Endothelial cell of umbilical vein (primary cell): ENCODE results near the gene H19. TPM values are rescaled to one million over a fixed set of nuclear protein-coding genes. Genes with fewer than 3 reads are reported as not detected.

ENCODE experiments used
- BruUV-seq: library from RNA; stranded (reverse); fragments of 400-500 nt; replicated peaks from 2 replicates; lab custom pipeline; 2021; lab: Mats Ljungman, UMichigan
- CTCF ChIA-PET: fragments of 300-600, 350-600 bp; sonication (Branson Sonifier 250); formaldehyde crosslinking; loops from one replicate; lab custom pipeline; 2021; ENCODE audit warnings: antibody characterized with exemption, inconsistent platforms; lab: Charles Lee
- POLR2A ChIA-PET: fragments of 300-600, 350-600 bp; sonication (Branson Sonifier 250); formaldehyde crosslinking; loops from one replicate; lab custom pipeline; 2021; ENCODE audit warnings: antibody characterized with exemption, inconsistent platforms; lab: Charles Lee
- DNase-seq: peaks from one replicate; pipeline ENCODE4 v3.0.0-alpha.2; 2011; ENCODE audit warnings: low read depth, low spot score
- FAIRE-seq: peaks from 2 replicates; lab custom pipeline; 2011; peaks lifted over from hg19 to GRCh38; lab: Jason Lieb, UNC
- H2AFZ ChIP-seq: 2 replicates; pipeline ENCODE4 v1.6.0; 2012; ENCODE audit warnings: low read depth, low read length, control low read depth, inconsistent platforms
- H3K27ac ChIP-seq: 2 replicates; pipeline ENCODE4 v1.5.1; 2011; ENCODE audit warnings: low read depth, mild to moderate bottlenecking, control low read depth, low read length, moderate library complexity; ENCODE audit not compliant: insufficient read depth
- H3K27me3 ChIP-seq, 2 experiments: 2 replicates each; pipeline versions ENCODE4 v1.6.0 to v1.6.1; 2011; ENCODE audit warnings: low read length in 2 of 2, mixed read lengths in 1 of 2; ENCODE audit not compliant: control insufficient read depth in 2 of 2, insufficient read depth in 2 of 2
- H3K36me3 ChIP-seq, 2 experiments: 2 replicates in 1 of 2; 3 replicates in 1 of 2; pipeline ENCODE4 v1.5.1; 2011; ENCODE audit warnings: low read length in 2 of 2, mild to moderate bottlenecking in 1 of 2, moderate library complexity in 1 of 2; ENCODE audit not compliant: control insufficient read depth in 2 of 2, insufficient read depth in 2 of 2; ENCODE audit errors: extremely low read depth in 1 of 2
- H3K4me1 ChIP-seq: 3 replicates; pipeline ENCODE4 v1.5.1; 2011; ENCODE audit warnings: mild to moderate bottlenecking, low read length; ENCODE audit not compliant: control insufficient read depth, insufficient read depth; ENCODE audit errors: extremely low read depth
- H3K4me2 ChIP-seq: 2 replicates; pipeline ENCODE4 v1.6.1; 2011; ENCODE audit warnings: low read length, control low read depth, mixed read lengths; ENCODE audit not compliant: insufficient read depth
- H3K4me3 ChIP-seq, 3 experiments: fragments of 200-600 bp in 1 of 3; sonication (generic), shearing (Covaris generic) in 1 of 3; replicated peaks in 1 of 3; 2 replicates each; pipeline ENCODE4 v1.5.1; 2011 to 2016; ENCODE audit warnings: control low read depth in 3 of 3, low read length in 3 of 3, mild to moderate bottlenecking in 2 of 3, inconsistent platforms in 1 of 3, low read depth in 1 of 3, moderate library complexity in 1 of 3; ENCODE audit not compliant: insufficient read depth in 1 of 3
- H3K79me2 ChIP-seq: 2 replicates; pipeline ENCODE4 v1.6.0; 2012; ENCODE audit warnings: low read length, inconsistent platforms; ENCODE audit not compliant: control insufficient read depth, insufficient read depth
- H3K9ac ChIP-seq: replicated peaks from 2 replicates; pipeline ENCODE3; 2011; ENCODE audit warnings: low read length, control low read depth; ENCODE audit not compliant: insufficient read depth; ENCODE audit errors: extremely low read depth
- H3K9me1 ChIP-seq: replicated peaks from 3 replicates; pipeline ENCODE4 v1.6.0; 2011; ENCODE audit warnings: mild to moderate bottlenecking, low read length; ENCODE audit not compliant: control insufficient read depth, insufficient read depth; ENCODE audit errors: extremely low read depth
- H3K9me3 ChIP-seq: replicated peaks from 2 replicates; pipeline ENCODE4 v1.5.1; 2012; ENCODE audit warnings: low read length, inconsistent platforms; ENCODE audit not compliant: control insufficient read depth, insufficient read depth
- H4K20me1 ChIP-seq: replicated peaks from 2 replicates; pipeline ENCODE3; 2011; ENCODE audit warnings: mild to moderate bottlenecking, low read length; ENCODE audit not compliant: control insufficient read depth, insufficient read depth; ENCODE audit errors: extremely low read depth
- EZH2 ChIP-seq: IDR thresholded peaks from 2 replicates; pipeline ENCODE4 v1.6.1; 2012; ENCODE audit warnings: borderline replicate concordance, low read depth, mild to moderate bottlenecking, moderate library complexity, low read length, inconsistent platforms; ENCODE audit not compliant: severe bottlenecking
- FOS ChIP-seq: IDR thresholded peaks from 2 replicates; pipeline ENCODE4 v1.6.1; 2011; ENCODE audit warnings: mild to moderate bottlenecking, low read length, moderate library complexity, borderline replicate concordance; ENCODE audit not compliant: insufficient read depth
- GATA2 ChIP-seq: IDR thresholded peaks from 2 replicates; pipeline ENCODE4 v1.7.0; 2011; ENCODE audit warnings: low read depth, mild to moderate bottlenecking, moderate library complexity, mixed read lengths, low read length; ENCODE audit not compliant: insufficient read length, insufficient read depth
- JUN ChIP-seq: IDR thresholded peaks from 2 replicates; pipeline ENCODE4 v1.6.1; 2011; ENCODE audit warnings: borderline replicate concordance, low read depth; ENCODE audit not compliant: insufficient read length, insufficient read depth
- MYC ChIP-seq: IDR thresholded peaks from one replicate; pipeline ENCODE4 v1.6.1; 2011; ENCODE audit warnings: mild to moderate bottlenecking, low read depth, low read length
- POLR2A ChIP-seq: IDR thresholded peaks from 2 replicates; pipeline ENCODE4 v1.6.1; 2012; ENCODE audit warnings: low read depth, mild to moderate bottlenecking, control low read depth, low read length
- POLR2AphosphoS5 ChIP-seq: IDR thresholded peaks from 2 replicates; pipeline ENCODE4 v1.6.1; 2012; ENCODE audit warnings: low read depth, mild to moderate bottlenecking, control low read depth, low read length, moderate library complexity; ENCODE audit not compliant: insufficient read depth
- dilution Hi-C: fragments of 300-500 bp; cut with MboI; formaldehyde crosslinking; loops from one replicate; pipeline ENCODE4 v1.15.0; 2019; ENCODE audit warnings: low sequenced_read_pairs; ENCODE audit not compliant: extremely low pct_ligation_motif_present
- intact Hi-C: fragments of 100-400 bp; cut with micrococcal nuclease; formaldehyde crosslinking; loops from one replicate; pipeline ENCODE4 v1.10.0; 2022
- polyA plus RNA-seq, 4 experiments: library from polyadenylated mRNA; depleted of rRNA in 3 of 4; stranded (reverse) in 3 of 4; unstranded in 1 of 4; fragments of >200 nt; gene quantifications; 2 replicates each; pipeline versions ENCODE4 v1.2.1 to v1.2.3, GENCODE V29; 2011 to 2012; ENCODE audit warnings: missing spikeins in 1 of 4
- total RNA-seq: library from RNA; stranded (reverse); gene quantifications from 2 replicates; pipeline ENCODE4 v1.2.3, GENCODE V29; 2021
- TF ChIP-seq, protein P1 (sequence below), 2 donors: IDR thresholded peaks; 1 replicate in 1 of 2; 2 replicates in 1 of 2; pipeline ENCODE4 v1.5.1; 2011; ENCODE audit warnings: low read length in 2 of 2, mild to moderate bottlenecking in 2 of 2, moderate library complexity in 2 of 2, control low read depth in 1 of 2, inconsistent platforms in 1 of 2, low read depth in 1 of 2; ENCODE audit not compliant: insufficient read depth in 1 of 2; ENCODE audit errors: extremely low read depth in 1 of 2
- TF ChIP-seq, protein P2 (sequence below): IDR thresholded peaks from 2 replicates; pipeline ENCODE4 v1.6.1; 2011; ENCODE audit not compliant: insufficient read depth, insufficient read length

The H19 gene
- total and polyA plus RNA-seq, 2 donors (not counting 3 experiments of a cell fraction or from before 2014, with no cell fraction given) = 0.21 to 3.2 TPM

DNA sequence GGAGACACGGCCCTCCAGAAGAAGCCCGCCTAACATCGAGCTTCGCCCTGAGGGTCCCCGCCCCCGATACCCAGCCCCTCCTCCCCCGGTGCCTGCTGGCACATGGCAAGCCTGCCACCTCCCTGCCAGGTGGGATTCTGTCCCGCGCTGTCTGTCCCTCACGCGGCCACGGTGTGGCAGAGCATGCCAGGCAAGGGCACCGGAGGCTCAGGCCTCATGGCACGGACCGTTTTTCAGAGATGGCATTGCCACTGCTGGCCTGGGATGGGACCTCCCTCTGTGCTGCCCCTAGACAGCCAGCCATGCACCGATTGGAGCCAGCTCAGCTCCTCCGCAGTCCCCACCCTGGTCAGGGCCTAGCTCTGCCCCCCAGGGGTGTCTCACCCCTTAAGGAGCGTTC is 31.1 kb downstream of the H19 start:
- H3K9me1 ChIP-seq = no peaks in the 10 kb centered on the region
- no peak overlapping the region for H3K4me3 ChIP-seq
- no peak overlapping the region for H3K27ac ChIP-seq
- no peaks in the 10 kb centered on the region for H4K20me1 ChIP-seq
- BruUV-seq = no TSS peak
- H2AFZ ChIP-seq = no peak overlapping the region
- no peaks in the 10 kb centered on the region for H3K27me3 ChIP-seq
- intact Hi-C loops = no loop called here
- no peaks in the 10 kb centered on the region for H3K4me1 ChIP-seq
- no peak overlapping the region for H3K4me2 ChIP-seq
- DNase-seq (no peak), FAIRE-seq (no peak)
- H3K9me3 ChIP-seq = no peaks in the 10 kb centered on the region
- dilution Hi-C loops = no loop called here
- ChIA-PET POLR2A (no interaction called here), CTCF (interaction anchor here (2.0 to 4.0 kb wide), 3 partner anchors 18 to 185 kb away, joined by 7 to 24 read pairs (median 23); no protein-coding TSS in a partner anchor)
- TF ChIP-seq FOS (no peak), GATA2 (no peak), JUN (no peak), POLR2AphosphoS5 (no peak), EZH2 (no peak), MYC (no peak), POLR2A (no peak)
- TF ChIP-seq, protein P1, sequence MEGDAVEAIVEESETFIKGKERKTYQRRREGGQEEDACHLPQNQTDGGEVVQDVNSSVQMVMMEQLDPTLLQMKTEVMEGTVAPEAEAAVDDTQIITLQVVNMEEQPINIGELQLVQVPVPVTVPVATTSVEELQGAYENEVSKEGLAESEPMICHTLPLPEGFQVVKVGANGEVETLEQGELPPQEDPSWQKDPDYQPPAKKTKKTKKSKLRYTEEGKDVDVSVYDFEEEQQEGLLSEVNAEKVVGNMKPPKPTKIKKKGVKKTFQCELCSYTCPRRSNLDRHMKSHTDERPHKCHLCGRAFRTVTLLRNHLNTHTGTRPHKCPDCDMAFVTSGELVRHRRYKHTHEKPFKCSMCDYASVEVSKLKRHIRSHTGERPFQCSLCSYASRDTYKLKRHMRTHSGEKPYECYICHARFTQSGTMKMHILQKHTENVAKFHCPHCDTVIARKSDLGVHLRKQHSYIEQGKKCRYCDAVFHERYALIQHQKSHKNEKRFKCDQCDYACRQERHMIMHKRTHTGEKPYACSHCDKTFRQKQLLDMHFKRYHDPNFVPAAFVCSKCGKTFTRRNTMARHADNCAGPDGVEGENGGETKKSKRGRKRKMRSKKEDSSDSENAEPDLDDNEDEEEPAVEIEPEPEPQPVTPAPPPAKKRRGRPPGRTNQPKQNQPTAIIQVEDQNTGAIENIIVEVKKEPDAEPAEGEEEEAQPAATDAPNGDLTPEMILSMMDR (IDR thresholded peaks at IDR 0.05; ENCODE audit: extremely low read depth in 1 of 2, insufficient read depth in 1 of 2, low read depth in 1 of 2, low read length in 2 of 2) = no peak
- TF ChIP-seq, protein P2, sequence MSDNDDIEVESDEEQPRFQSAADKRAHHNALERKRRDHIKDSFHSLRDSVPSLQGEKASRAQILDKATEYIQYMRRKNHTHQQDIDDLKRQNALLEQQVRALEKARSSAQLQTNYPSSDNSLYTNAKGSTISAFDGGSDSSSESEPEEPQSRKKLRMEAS = no peak
- no peaks in the 10 kb centered on the region for H3K79me2 ChIP-seq
- H3K9ac ChIP-seq = no peak overlapping the region
- H3K36me3 ChIP-seq = no peaks in the 10 kb centered on the region
